Mesendoderm (in vitro differentiated cells): ENCODE results near the gene SYNDIG1L.

Experiments used
- DNase-seq: peaks from one replicate; pipeline ENCODE4 v3.0.0; 2013
- H2AK5ac ChIP-seq: 2 replicates; pipeline ENCODE4 v1.6.1; 2013; ENCODE audit warnings: low read length, inconsistent platforms
- H2BK120ac ChIP-seq: 2 replicates; pipeline ENCODE4 v1.6.1; 2013; ENCODE audit warnings: low read depth, mild to moderate bottlenecking, low read length, moderate library complexity, mixed read lengths
- H2BK15ac ChIP-seq: replicated peaks from 2 replicates; pipeline ENCODE4 v1.6.1; 2013; ENCODE audit warnings: low read depth, mild to moderate bottlenecking, moderate library complexity
- H2BK5ac ChIP-seq: 2 replicates; pipeline ENCODE4 v1.6.1; 2013; ENCODE audit warnings: low read length, inconsistent platforms
- H3K18ac ChIP-seq: 2 replicates; pipeline ENCODE4 v1.6.1; 2013; ENCODE audit warnings: mild to moderate bottlenecking, low read length, mixed read lengths
- H3K23ac ChIP-seq: one replicate; pipeline ENCODE4 v1.6.1; 2013; ENCODE audit warnings: low read length
- H3K27ac ChIP-seq: 2 replicates; pipeline ENCODE4 v1.5.1; 2013; ENCODE audit warnings: low read depth, mild to moderate bottlenecking, inconsistent platforms, low read length, moderate library complexity
- H3K27me3 ChIP-seq: 2 replicates; pipeline ENCODE4 v1.6.1; 2013; ENCODE audit warnings: low read length, control low read depth, mild to moderate bottlenecking, inconsistent platforms; ENCODE audit not compliant: insufficient read depth, poor library complexity
- H3K36me3 ChIP-seq: 2 replicates; pipeline ENCODE4 v1.6.1; 2013; ENCODE audit warnings: low read length, inconsistent platforms; ENCODE audit not compliant: control insufficient read depth, insufficient read depth
- H3K4ac ChIP-seq: one replicate; pipeline ENCODE4 v1.6.1; 2013; ENCODE audit warnings: low read depth, mild to moderate bottlenecking, low read length, moderate library complexity
- H3K4me1 ChIP-seq: 2 replicates; pipeline ENCODE4 v1.6.1; 2013; ENCODE audit warnings: low read depth, low read length, inconsistent platforms; ENCODE audit not compliant: control insufficient read depth
- H3K4me2 ChIP-seq: 2 replicates; pipeline ENCODE4 v1.6.1; 2013; ENCODE audit warnings: low read length
- H3K4me3 ChIP-seq: 2 replicates; pipeline ENCODE4 v1.5.1; 2013; ENCODE audit warnings: mild to moderate bottlenecking, low read length
- H3K56ac ChIP-seq: one replicate; pipeline ENCODE4 v1.6.1; 2013; ENCODE audit warnings: low read length
- H3K79me1 ChIP-seq: 2 replicates; pipeline ENCODE4 v1.6.1; 2013; ENCODE audit warnings: low read length, inconsistent platforms
- H3K79me2 ChIP-seq: 2 replicates; pipeline ENCODE4 v1.6.1; 2013; ENCODE audit warnings: mild to moderate bottlenecking, low read length; ENCODE audit not compliant: control insufficient read depth, insufficient read depth
- H3K9ac ChIP-seq: 2 replicates; pipeline ENCODE4 v1.6.1; 2013; ENCODE audit warnings: low read length, inconsistent platforms
- H4K5ac ChIP-seq: one replicate; pipeline ENCODE4 v1.6.1; 2013; ENCODE audit warnings: low read length
- H4K8ac ChIP-seq: one replicate; pipeline ENCODE4 v1.6.1; 2013; ENCODE audit warnings: low read depth, mild to moderate bottlenecking, control low read depth, low read length, moderate library complexity
- WGBS: extraction: QIAGEN DNeasy Blood & Tissue Kit; methylation state at CpG from one replicate; pipeline ENCODE4 v1.1.7; 2013; ENCODE audit warnings: low lambda C conversion rate, missing lambda C conversion rate; ENCODE audit not compliant: insufficient coverage; ENCODE audit errors: extremely low coverage; 5-methylcytosine and 5-hydroxymethylcytosine counted together

Gene SYNDIG1L

GRCh38 chr14:74419086-74419485, 6.9 kb downstream of the SYNDIG1L start:
- DNase-seq: peak; percentile 85
- Histone ChIP-seq H3K9ac (no peak overlapping the region), H3K23ac (no peak overlapping the region), H3K18ac (peak overlapping the region; percentile 6), H3K36me3 (no peaks in the 10 kb centered on the region), H3K4me2 (no peak overlapping the region), H3K79me2 (no peaks in the 10 kb centered on the region), H3K4me1 (peaks cover 23% of the 10 kb centered on the region), H4K8ac (no peak overlapping the region), H3K27ac (no peak overlapping the region), H2BK5ac (peak overlapping the region; percentile 49), H3K27me3 (no peaks in the 10 kb centered on the region), H2BK120ac (no peak overlapping the region), H3K79me1 (no peaks in the 10 kb centered on the region), H4K5ac (no peak overlapping the region), H3K56ac (peak overlapping the region; percentile 84), H3K4me3 (no peak overlapping the region), H2AK5ac (peak overlapping the region; percentile 94), H2BK15ac (no peak overlapping the region), H3K4ac (no peak overlapping the region)
- WGBS: no CpG with 5 or more reads among the region's 5 CpGs

GRCh38 chr14:74418031-74418430, 8.0 kb downstream of the SYNDIG1L start:
- no peak overlapping the region for H3K4me3 ChIP-seq
- no peak overlapping the region for H4K8ac ChIP-seq
- H2BK5ac ChIP-seq: peak overlapping the region; percentile 99
- peaks cover 26% of the 10 kb centered on the region for H3K4me1 ChIP-seq
- H2BK15ac ChIP-seq: no peak overlapping the region
- H3K79me2 ChIP-seq: no peaks in the 10 kb centered on the region
- H3K23ac ChIP-seq: no peak overlapping the region
- no peak overlapping the region for H3K4me2 ChIP-seq
- WGBS: no CpG with 5 or more reads among the region's 8 CpGs
- peak overlapping the region; percentile 49 for H3K27ac ChIP-seq
- H3K36me3 ChIP-seq: no peaks in the 10 kb centered on the region
- DNase-seq: no peak
- H4K5ac ChIP-seq: peak overlapping the region; percentile 63
- H3K4ac ChIP-seq: no peak overlapping the region
- H2AK5ac ChIP-seq: no peak overlapping the region
- H3K18ac ChIP-seq: no peak overlapping the region
- H3K79me1 ChIP-seq: no peaks in the 10 kb centered on the region
- H2BK120ac ChIP-seq: no peak overlapping the region
- peak overlapping the region; percentile 84 for H3K56ac ChIP-seq
- no peaks in the 10 kb centered on the region for H3K27me3 ChIP-seq
- H3K9ac ChIP-seq: peak overlapping the region; percentile 60

GRCh38 chr14:74417611-74418010, 8.4 kb downstream of the SYNDIG1L start:
- DNase-seq: peak; percentile 97
- peak overlapping the region; percentile 18 for H2BK5ac ChIP-seq
- WGBS: 100% methylated on average over 1 of the region's 3 CpGs
- peak overlapping the region; percentile 53 for H3K27ac ChIP-seq
- no peak overlapping the region for H4K5ac ChIP-seq
- H3K56ac ChIP-seq: no peak overlapping the region
- H3K27me3 ChIP-seq: no peaks in the 10 kb centered on the region
- H2BK15ac ChIP-seq: no peak overlapping the region
- H3K4me3 ChIP-seq: no peak overlapping the region
- no peak overlapping the region for H2BK120ac ChIP-seq
- H3K4me2 ChIP-seq: no peak overlapping the region
- no peak overlapping the region for H2AK5ac ChIP-seq
- H4K8ac ChIP-seq: no peak overlapping the region
- H3K18ac ChIP-seq: peak overlapping the region; percentile 15
- no peaks in the 10 kb centered on the region for H3K36me3 ChIP-seq
- no peak overlapping the region for H3K4ac ChIP-seq
- H3K9ac ChIP-seq: no peak overlapping the region
- no peak overlapping the region for H3K23ac ChIP-seq
- H3K79me2 ChIP-seq: no peaks in the 10 kb centered on the region
- no peaks in the 10 kb centered on the region for H3K79me1 ChIP-seq
- peaks cover 26% of the 10 kb centered on the region for H3K4me1 ChIP-seq

- no peak overlapping the region for H2BK15ac ChIP-seq
- H4K5ac ChIP-seq: no peak overlapping the region
- no peaks in the 10 kb centered on the region for H3K36me3 ChIP-seq
- H3K79me2 ChIP-seq: no peaks in the 10 kb centered on the region
- no peak overlapping the region for H4K8ac ChIP-seq
- no peak overlapping the region for H3K23ac ChIP-seq
- no peak overlapping the region for H2BK120ac ChIP-seq
- peak overlapping the region; percentile 70 for H2BK5ac ChIP-seq
- H3K9ac ChIP-seq: peak overlapping the region; percentile 1
- H3K27me3 ChIP-seq: no peaks in the 10 kb centered on the region
- WGBS: no CpG with 5 or more reads among the region's 1 CpG
- peak overlapping the region; percentile 15 for H3K18ac ChIP-seq
- peak; percentile 93 for DNase-seq
- no peak overlapping the region for H2AK5ac ChIP-seq
- no peak overlapping the region for H3K4me3 ChIP-seq
- peaks cover 26% of the 10 kb centered on the region for H3K4me1 ChIP-seq
- peak overlapping the region; percentile 53 for H3K27ac ChIP-seq
- no peak overlapping the region for H3K4me2 ChIP-seq
- peak overlapping the region; percentile 54 for H3K56ac ChIP-seq
- H3K4ac ChIP-seq: no peak overlapping the region
- no peaks in the 10 kb centered on the region for H3K79me1 ChIP-seq
These were observed 8.8 kb downstream of the SYNDIG1L start for GRCh38 chr14:74417201-74417600.

- peak overlapping the region; percentile 60 for H3K18ac ChIP-seq
- H3K27me3 ChIP-seq: no peaks in the 10 kb centered on the region
- H2BK15ac ChIP-seq: no peak overlapping the region
- peak overlapping the region; percentile 11 for H3K56ac ChIP-seq
- peak overlapping the region; percentile 18 for H3K27ac ChIP-seq
- no peak overlapping the region for H2AK5ac ChIP-seq
- H3K79me2 ChIP-seq: no peaks in the 10 kb centered on the region
- no peak overlapping the region for H3K4me2 ChIP-seq
- peak overlapping the region; percentile 16 for H3K9ac ChIP-seq
- H3K4me1 ChIP-seq: peaks cover 26% of the 10 kb centered on the region
- H4K5ac ChIP-seq: no peak overlapping the region
- H4K8ac ChIP-seq: no peak overlapping the region
- H3K36me3 ChIP-seq: no peaks in the 10 kb centered on the region
- H3K4ac ChIP-seq: no peak overlapping the region
- peak overlapping the region; percentile 73 for H2BK120ac ChIP-seq
- H2BK5ac ChIP-seq: peak overlapping the region; percentile 33
- peak; percentile 51 for DNase-seq
- no peak overlapping the region for H3K23ac ChIP-seq
- no peak overlapping the region for H3K4me3 ChIP-seq
- WGBS: no CpG with 5 or more reads among the region's 4 CpGs
- H3K79me1 ChIP-seq: no peaks in the 10 kb centered on the region
These were observed 10.9 kb downstream of the SYNDIG1L start for GRCh38 chr14:74415115-74415437.

- Histone ChIP-seq H2AK5ac (no peak overlapping the region), H3K4me1 (peaks cover 23% of the 10 kb centered on the region), H3K27ac (peak overlapping the region; percentile 18)
These were observed 11.5 kb downstream of the SYNDIG1L start for GRCh38 chr14:74414403-74415114.

More at GRCh38 chr14:74414403-74415114, 11.5 kb downstream of the SYNDIG1L start:
- Histone ChIP-seq H3K4ac (peak overlapping the region; percentile 20), H3K4me2 (no peak overlapping the region), H3K79me1 (no peaks in the 10 kb centered on the region), H4K5ac (no peak overlapping the region), H2BK5ac (peak overlapping the region; percentile 88), H3K56ac (peak overlapping the region; percentile 83), H2BK15ac (no peak overlapping the region), H3K18ac (peak overlapping the region; percentile 60), H2BK120ac (peak overlapping the region; percentile 73), H3K27me3 (no peaks in the 10 kb centered on the region), H3K23ac (no peak overlapping the region), H3K36me3 (no peaks in the 10 kb centered on the region), H3K9ac (peak overlapping the region; percentile 18), H4K8ac (no peak overlapping the region), H3K79me2 (no peaks in the 10 kb centered on the region), H3K4me3 (no peak overlapping the region)
- peak; percentile 78 for DNase-seq
- WGBS: no CpG with 5 or more reads among the region's 7 CpGs
